ENCODE measurements around the gene VLDLR.

DNA sequence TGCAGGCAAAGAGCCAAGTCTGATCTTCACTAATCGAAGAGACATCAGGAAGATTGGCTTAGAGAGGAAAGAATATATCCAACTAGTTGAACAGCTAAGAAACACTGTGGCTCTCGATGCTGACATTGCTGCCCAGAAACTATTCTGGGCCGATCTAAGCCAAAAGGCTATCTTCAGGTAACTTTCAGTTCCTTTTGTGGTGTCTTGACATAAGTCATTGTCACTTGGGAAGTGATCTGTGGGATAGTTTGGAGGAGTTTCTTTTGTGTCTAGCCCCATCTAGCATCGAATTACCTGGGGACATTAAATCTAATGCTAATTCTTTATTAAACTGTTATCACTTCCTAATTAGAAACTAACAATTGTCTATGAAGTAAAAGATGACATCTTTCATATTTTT, 24.0 kb downstream of the VLDLR start:
- TF ChIP-seq CTCF (IDR thresholded peaks at IDR 0.05): no peak
- no peak for TF ChIP-seq POLR2A (IDR thresholded peaks at IDR 0.05)
